Measurements from ENCODE around the gene CSF2RB.

The CSF2RB gene

DNA sequence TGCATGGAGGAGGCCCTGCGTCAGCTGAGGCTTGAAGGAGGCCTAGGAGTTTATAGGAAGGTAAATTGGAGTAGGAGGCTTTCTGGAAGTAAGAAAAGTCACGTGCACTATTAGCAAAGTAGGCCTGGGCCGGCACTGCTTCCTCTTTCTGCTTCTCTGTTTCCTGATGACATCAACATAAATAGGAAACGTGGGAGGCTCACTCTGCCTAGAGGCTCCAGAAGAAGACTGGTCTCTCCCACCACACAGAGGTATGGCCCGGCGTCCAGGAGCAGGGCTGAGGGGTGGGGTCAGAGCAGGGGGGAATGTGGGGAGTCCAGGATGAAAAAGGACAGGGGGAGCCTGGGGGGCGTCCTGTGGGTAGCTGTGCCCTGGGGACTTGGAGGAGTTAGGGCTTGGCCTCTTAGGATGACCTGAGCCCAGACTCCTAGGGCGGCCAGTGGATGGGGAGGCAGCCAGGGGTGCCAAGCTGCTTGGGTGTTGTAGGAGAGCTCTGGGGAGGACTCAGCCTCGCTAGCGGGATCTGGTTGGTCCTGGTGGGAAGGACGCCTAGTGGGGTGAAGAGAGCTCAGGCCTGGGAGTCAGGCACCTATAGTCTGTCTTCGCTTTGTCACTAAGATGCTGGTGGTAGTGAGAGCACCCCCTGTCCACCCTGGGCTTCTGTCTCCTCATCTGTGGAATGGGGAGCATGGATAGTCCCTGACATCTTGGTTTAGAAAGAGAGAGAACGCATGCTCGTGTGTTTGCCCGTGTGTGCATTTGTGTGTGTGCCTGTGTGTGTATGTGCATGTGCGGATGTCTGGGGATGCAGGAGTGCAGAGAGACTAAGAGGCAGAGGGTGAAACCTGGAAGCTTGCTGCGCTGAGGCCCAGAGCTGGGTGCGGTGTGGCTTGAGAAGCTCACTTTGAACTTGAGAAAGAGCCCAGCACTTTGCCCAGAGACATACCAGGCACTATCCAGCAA lies at the start of gene CSF2RB:
Gene CSF2RB (plus strand): TSS at position 202 of the 963 bp plus-strand sequence. CDS start 8,580 bp downstream, outside the sequence.
- no peaks in the 10 kb centered on the region for H3K36me3 Mint-ChIP-seq (ENCODE audit: low read depth)
- peak within 1 kb of the TSS; percentile 49 for H3K27ac Mint-ChIP-seq
- H3K9me3 Mint-ChIP-seq, result no peaks in the 10 kb centered on the region
- H3K4me3 Mint-ChIP-seq, result peak within 1 kb of the TSS; percentile 90
- H3K27me3 Mint-ChIP-seq (ENCODE audit: low read depth), result peaks cover 44% of the 10 kb centered on the region
- peaks cover 16% of the 10 kb centered on the region for H3K4me1 Mint-ChIP-seq (ENCODE audit: low read depth)

DNA sequence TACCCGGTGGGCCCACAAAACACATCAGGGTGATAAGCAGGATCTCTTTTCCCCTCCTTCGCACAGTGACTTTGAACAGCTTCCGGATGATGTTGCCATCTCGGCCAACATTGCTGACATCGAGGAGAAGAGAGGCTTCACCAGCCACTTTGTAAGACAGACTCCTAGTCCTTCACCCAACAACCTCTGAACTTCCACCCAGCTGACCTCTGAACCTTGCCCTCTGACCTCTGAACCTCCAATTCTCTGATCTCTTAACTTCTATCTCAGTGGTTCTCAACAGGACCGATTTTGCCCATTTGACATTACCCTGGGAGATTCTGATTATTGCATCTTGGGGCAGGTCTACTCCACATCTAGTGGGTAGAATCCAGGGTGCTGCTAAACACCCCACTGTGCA lies 49.4 kb upstream of the CSF2RB start:
- Mint-ChIP-seq H3K9me3 (no peaks in the 10 kb centered on the region), H3K27ac (no peak overlapping the region), H3K36me3 (ENCODE audit: low read depth) (peaks cover 42% of the 10 kb centered on the region), H3K4me3 (no peak overlapping the region), H3K4me1 (ENCODE audit: low read depth) (peaks cover 50% of the 10 kb centered on the region), H3K27me3 (ENCODE audit: low read depth) (no peaks in the 10 kb centered on the region)

DNA sequence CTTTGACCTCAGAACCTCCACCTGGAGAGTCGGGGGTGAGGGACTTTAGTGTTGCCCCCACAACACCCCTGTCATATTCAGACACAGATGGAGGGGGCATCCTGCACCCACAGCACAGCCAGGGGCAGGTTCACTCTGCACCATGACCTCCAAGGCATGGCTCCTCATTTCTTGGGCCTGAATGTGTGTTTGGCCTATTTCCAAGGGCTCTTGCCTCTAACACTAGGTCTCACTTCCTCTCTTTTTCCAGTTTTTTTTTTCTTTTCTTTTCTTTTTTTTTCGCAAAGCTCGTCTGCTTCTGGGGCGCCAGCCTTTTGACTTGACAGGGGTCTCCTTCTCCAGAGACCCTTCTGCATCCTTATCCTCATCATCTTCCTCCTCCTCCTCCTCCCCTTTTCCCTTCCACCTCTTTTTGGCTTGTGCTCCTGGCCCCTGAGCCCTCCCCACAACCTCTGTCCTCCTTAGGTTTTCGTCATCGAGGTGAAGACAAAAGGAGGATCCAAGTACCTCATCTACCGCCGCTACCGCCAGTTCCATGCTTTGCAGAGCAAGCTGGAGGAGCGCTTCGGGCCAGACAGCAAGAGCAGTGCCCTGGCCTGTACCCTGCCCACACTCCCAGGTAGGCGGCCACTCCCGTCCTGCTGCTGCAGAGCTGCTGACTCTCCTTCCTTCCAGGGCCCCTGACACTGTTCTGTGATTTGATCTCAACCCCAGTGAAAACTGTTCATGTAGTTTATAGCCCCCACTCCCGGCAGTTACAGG lies 48.8 kb upstream of the CSF2RB start:
- H3K9me3 Mint-ChIP-seq, result no peaks in the 10 kb centered on the region
- H3K27me3 Mint-ChIP-seq (ENCODE audit: low read depth), result no peaks in the 10 kb centered on the region
- no peak overlapping the region for H3K4me3 Mint-ChIP-seq
- H3K27ac Mint-ChIP-seq, result peak overlapping the region; percentile 43
- peaks cover 42% of the 10 kb centered on the region for H3K36me3 Mint-ChIP-seq (ENCODE audit: low read depth)
- peaks cover 47% of the 10 kb centered on the region for H3K4me1 Mint-ChIP-seq (ENCODE audit: low read depth)

DNA sequence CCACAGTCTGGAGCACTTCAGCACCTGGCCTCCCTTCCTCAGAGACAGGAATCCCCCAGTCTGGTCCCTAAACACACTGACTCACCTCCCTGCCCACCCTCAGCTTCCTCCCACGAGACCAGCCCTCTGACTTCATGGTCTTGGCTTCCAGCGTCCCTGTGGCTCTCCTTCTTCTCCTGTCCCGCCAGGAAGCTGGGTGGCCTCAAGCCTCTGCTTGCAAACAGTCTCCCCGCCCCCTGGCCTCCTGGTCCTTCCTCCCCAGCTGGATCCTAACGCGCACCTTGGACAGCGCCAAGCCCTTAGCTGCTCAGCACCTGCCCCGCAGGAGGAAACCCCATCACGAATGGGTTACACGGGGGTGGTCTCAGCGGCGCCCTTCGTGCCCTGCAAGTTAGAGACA lies 48.1 kb upstream of the CSF2RB start:
- Mint-ChIP-seq H3K36me3 (ENCODE audit: low read depth) (peaks cover 43% of the 10 kb centered on the region), H3K9me3 (no peaks in the 10 kb centered on the region), H3K4me3 (no peak overlapping the region), H3K4me1 (ENCODE audit: low read depth) (peaks cover 40% of the 10 kb centered on the region), H3K27me3 (ENCODE audit: low read depth) (no peaks in the 10 kb centered on the region), H3K27ac (peak overlapping the region; percentile 47)

DNA sequence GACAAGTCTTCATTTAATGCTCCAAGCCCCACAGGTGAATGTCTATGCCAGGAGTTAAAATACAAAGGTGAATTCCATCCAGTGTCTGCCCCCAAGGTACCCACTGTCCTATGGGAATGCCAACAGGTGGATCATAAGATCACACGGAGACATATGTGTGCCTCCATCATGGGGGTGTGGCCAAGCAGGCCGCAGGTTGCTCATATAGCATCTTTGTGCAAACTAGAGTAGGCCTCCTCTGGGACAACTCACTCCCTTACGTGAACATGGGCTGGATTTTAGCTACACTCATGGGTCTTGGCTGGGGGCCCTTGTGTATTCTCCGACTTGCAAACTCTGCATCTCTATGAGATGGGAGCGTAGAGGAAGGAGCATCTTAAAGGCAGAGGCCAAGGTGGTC lies 45.7 kb upstream of the CSF2RB start:
- no peak overlapping the region for H3K27ac Mint-ChIP-seq
- H3K9me3 Mint-ChIP-seq, result no peaks in the 10 kb centered on the region
- H3K27me3 Mint-ChIP-seq (ENCODE audit: low read depth), result no peaks in the 10 kb centered on the region
- no peak overlapping the region for H3K4me3 Mint-ChIP-seq
- peaks cover 28% of the 10 kb centered on the region for H3K4me1 Mint-ChIP-seq (ENCODE audit: low read depth)
- peaks cover 56% of the 10 kb centered on the region for H3K36me3 Mint-ChIP-seq (ENCODE audit: low read depth)

DNA sequence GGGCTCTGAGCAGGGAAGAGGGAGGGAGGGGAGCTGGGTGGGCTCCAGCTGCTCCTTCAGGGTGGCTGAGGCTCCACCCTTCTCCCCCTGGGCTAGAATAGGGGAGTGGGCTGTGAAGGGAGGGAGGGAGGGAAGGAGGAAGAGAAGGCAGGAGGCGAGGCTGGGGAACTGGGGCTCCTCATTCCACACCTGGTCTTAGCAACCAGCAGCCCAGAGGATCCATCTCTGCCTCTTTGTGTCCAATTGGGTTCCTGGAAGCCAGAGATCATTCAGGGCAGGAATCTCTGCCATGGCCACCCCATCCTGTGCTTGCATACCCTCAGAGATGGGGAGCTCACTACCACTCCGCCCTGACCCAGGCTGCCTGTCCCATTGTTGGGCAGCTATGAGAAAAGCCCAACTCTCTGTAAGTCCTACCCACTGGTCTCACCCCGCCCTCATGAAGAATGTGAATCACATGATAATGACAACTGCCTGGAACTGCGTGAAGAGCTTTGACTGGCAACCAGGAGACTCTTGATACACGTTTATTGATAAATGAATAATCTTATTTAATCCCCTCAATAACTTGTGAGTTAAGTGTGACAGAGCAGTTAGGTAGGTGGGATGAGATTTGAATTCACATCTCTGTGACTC lies 44.8 kb upstream of the CSF2RB start:
- H3K27ac Mint-ChIP-seq, result no peak overlapping the region
- no peaks in the 10 kb centered on the region for H3K9me3 Mint-ChIP-seq
- H3K36me3 Mint-ChIP-seq (ENCODE audit: low read depth), result peaks cover 61% of the 10 kb centered on the region
- no peak overlapping the region for H3K4me3 Mint-ChIP-seq
- H3K4me1 Mint-ChIP-seq (ENCODE audit: low read depth), result peaks cover 34% of the 10 kb centered on the region
- no peaks in the 10 kb centered on the region for H3K27me3 Mint-ChIP-seq (ENCODE audit: low read depth)

DNA sequence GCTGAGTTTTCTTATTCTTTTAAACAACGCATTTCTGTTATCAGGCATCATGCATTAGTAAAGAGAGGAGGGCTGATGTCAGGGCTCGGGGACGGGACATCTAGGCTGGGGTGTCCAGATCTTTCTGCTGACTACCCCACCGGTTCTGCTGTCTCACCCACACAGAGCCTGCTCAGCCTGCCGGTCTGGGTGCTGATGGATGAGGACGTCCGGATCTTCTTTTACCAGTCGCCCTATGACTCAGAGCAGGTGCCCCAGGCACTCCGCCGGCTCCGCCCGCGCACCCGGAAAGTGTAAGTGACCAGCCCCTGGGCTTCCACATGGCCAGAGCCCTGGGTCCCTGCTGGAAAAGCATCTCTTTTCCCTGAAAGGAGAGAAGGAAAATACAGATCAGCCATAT lies 43.2 kb upstream of the CSF2RB start:
- peaks cover 59% of the 10 kb centered on the region for H3K36me3 Mint-ChIP-seq (ENCODE audit: low read depth)
- H3K4me3 Mint-ChIP-seq, result no peak overlapping the region
- peaks cover 37% of the 10 kb centered on the region for H3K4me1 Mint-ChIP-seq (ENCODE audit: low read depth)
- H3K27me3 Mint-ChIP-seq (ENCODE audit: low read depth), result no peaks in the 10 kb centered on the region
- H3K9me3 Mint-ChIP-seq, result no peaks in the 10 kb centered on the region
- H3K27ac Mint-ChIP-seq, result no peak overlapping the region

DNA sequence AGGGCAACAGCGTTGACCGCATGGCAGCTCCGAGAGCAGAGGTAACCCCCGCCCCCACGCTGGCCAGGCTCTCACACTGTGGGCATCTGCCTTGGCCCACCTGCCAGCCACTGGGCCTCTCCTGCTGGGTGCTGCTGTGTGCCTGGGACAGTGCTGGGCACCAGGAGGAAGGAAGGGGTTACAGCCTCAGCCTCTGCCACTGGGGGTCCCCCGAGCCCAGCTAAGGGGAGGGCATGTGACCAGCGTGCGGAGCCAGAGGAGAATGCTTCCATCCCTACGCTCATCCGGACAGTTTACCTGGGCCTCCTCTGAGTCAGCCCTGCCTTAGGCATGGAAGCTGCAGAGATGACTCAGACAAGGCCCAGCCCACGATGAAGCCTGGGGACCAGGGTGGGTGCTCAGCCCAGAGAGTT lies 41.8 kb upstream of the CSF2RB start:
- peaks cover 32% of the 10 kb centered on the region for H3K4me1 Mint-ChIP-seq (ENCODE audit: low read depth)

DNA sequence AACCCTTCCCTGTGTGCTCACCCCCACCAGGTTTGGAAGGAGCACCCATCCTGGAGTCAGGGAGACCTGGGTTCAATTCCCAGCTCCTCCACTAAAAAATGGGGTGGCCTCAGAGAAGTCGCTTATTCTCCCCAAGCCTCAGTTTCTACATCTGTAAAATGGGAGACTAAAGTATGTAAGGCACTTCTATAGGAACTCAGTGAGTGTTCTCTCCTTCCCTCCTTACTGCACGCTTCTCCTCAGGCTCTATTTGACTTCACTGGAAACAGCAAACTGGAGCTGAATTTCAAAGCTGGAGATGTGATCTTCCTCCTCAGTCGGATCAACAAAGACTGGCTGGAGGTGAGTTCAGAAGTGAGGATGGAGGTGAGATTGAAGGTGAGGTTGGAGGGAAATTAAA lies 41.3 kb upstream of the CSF2RB start:
- H3K9me3 Mint-ChIP-seq, result no peaks in the 10 kb centered on the region
- peak overlapping the region; percentile 15 for H3K4me3 Mint-ChIP-seq
- H3K27ac Mint-ChIP-seq, result peak overlapping the region; percentile 57
- peaks cover 56% of the 10 kb centered on the region for H3K36me3 Mint-ChIP-seq (ENCODE audit: low read depth)
- H3K27me3 Mint-ChIP-seq (ENCODE audit: low read depth), result no peaks in the 10 kb centered on the region
- H3K4me1 Mint-ChIP-seq (ENCODE audit: low read depth), result peaks cover 34% of the 10 kb centered on the region

More for the DNA sequence above, 41.8 kb upstream of the CSF2RB start:
- H3K27me3 Mint-ChIP-seq (ENCODE audit: low read depth), result no peaks in the 10 kb centered on the region
- H3K9me3 Mint-ChIP-seq, result no peaks in the 10 kb centered on the region
- peaks cover 55% of the 10 kb centered on the region for H3K36me3 Mint-ChIP-seq (ENCODE audit: low read depth)
- no peak overlapping the region for H3K27ac Mint-ChIP-seq
- no peak overlapping the region for H3K4me3 Mint-ChIP-seq

DNA sequence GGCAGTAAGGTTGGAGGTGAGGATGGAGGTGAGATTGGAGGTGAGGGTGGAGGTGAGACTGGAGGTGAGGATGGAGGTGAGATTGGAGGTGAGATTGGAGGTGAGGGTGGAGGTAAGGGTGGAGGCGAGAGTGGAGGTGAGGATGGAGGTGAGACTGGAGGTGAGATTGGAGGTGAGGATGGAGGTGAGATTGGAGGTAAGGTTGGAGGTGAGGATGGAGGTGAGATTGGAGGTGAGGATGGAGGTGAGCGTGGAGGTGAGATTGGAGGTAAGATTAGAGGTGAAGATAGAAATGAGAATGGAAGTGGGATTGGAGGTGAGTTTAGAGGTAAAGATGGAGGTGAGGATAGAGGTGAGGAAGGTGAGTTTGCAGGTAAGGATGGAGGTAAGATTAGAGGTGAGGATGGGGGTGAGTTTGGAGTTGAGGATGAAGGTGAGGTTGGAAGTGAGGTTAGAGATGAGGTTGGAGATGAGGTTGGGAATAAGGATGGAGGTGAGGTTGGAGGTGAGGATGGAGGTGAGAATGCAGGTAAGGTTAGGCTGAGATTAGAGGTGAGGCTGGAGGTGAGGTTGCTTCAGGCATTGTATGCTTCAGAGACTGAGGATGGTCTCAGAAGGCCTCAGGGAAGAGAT lies 40.4 kb upstream of the CSF2RB start:
- Mint-ChIP-seq H3K4me3 (peak overlapping the region; percentile 44), H3K27ac (peak overlapping the region; percentile 95), H3K4me1 (ENCODE audit: low read depth) (peaks cover 34% of the 10 kb centered on the region), H3K27me3 (ENCODE audit: low read depth) (no peaks in the 10 kb centered on the region), H3K9me3 (no peaks in the 10 kb centered on the region), H3K36me3 (ENCODE audit: low read depth) (peaks cover 61% of the 10 kb centered on the region)

DNA sequence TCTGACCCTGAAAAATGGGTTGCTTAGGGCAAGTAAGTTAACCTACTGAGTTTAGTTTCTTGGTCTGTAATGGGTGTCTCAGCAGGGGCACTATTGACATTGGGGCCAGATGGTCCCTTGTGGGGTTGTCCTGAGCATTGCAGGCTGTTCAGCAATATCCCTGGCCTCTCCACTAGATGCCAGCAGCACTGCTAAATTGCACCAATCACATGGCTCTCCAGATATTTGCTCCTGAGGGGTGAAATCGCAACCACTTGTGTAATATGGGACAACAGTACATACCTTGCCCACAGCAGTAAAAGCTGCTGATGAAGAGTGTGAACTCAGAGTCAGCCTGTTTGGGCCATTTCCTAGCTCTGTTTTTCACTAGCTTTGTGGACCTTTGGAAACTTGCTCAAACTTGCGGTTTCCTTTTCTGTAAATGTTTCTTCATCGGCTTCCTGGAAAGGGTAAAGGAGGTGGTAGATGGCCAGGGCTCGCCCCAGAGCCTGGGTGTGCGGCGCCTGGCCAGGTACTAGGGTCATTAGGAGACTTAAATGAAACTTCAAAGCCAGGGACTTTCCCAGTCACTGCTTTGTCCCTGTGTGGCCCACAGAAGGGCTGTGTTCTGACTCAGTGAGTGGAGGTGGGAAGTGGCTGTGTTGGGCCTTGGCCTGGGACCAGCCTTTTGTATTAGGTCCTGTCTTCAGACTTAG lies 39.7 kb upstream of the CSF2RB start:
- Mint-ChIP-seq H3K9me3 (no peaks in the 10 kb centered on the region), H3K27me3 (ENCODE audit: low read depth) (no peaks in the 10 kb centered on the region), H3K27ac (peak overlapping the region; percentile 95), H3K36me3 (ENCODE audit: low read depth) (peaks cover 66% of the 10 kb centered on the region), H3K4me1 (ENCODE audit: low read depth) (peaks cover 33% of the 10 kb centered on the region), H3K4me3 (peak overlapping the region; percentile 32)

DNA sequence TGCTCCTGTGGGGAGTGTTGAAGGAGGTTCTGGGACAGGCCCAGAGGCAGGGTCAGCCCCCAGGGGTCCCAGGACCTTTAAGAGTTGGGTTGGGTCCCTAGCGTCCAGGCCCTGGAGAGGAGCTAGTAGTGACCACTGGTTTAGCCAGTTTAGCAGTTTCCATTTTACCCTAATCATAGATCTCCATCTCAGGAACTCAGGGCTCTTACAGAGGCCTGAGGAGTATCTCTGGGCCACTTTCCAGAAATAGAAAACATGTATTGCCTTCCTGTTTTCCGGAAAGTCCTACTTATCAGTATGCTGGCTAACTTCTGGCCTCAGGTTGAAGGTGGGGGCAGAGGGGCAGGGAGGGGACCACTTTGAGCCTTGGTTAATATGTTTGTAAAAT lies 39.1 kb upstream of the CSF2RB start:
- H3K9me3 Mint-ChIP-seq, result peaks cover 5% of the 10 kb centered on the region
- peak overlapping the region; percentile 95 for H3K27ac Mint-ChIP-seq
- H3K4me3 Mint-ChIP-seq, result peak overlapping the region; percentile 32
- peaks cover 33% of the 10 kb centered on the region for H3K4me1 Mint-ChIP-seq (ENCODE audit: low read depth)
- H3K27me3 Mint-ChIP-seq (ENCODE audit: low read depth), result no peaks in the 10 kb centered on the region
- peaks cover 70% of the 10 kb centered on the region for H3K36me3 Mint-ChIP-seq (ENCODE audit: low read depth)

DNA sequence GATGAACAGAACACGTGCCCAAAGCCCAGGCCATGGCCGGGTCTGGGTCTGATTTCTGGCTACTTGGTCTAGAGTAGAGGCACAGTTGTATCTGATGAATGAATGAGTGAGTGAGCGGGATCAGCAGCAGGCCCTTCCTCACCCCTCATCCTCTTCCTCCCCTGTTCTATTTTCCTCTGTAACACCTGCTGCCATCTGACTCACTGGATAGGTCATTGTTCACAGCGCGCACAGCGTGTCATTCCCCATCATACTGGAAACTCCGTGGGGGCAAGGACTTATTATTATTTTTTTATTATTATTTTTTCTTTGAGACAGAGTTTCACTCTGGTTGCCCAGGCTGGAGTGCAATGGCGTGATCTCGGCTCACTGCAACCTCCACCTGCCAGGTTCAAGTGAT lies 38.7 kb upstream of the CSF2RB start:
- Mint-ChIP-seq H3K4me1 (ENCODE audit: low read depth) (peaks cover 33% of the 10 kb centered on the region), H3K4me3 (no peak overlapping the region), H3K9me3 (peaks cover 9% of the 10 kb centered on the region), H3K27me3 (ENCODE audit: low read depth) (no peaks in the 10 kb centered on the region), H3K27ac (peak overlapping the region; percentile 95), H3K36me3 (ENCODE audit: low read depth) (peaks cover 75% of the 10 kb centered on the region)

All from T-helper 1 cell treated with Interleukin-12 subunit alpha and Interleukin-12 subunit beta and Interleukin-4 antibody, amounts not matched to agents 30 μg/mL and 1 μg/mL, for 36 hours (primary cell).